Measurements from ENCODE around the gene GAA.

- TF ChIP-seq, protein P1, sequence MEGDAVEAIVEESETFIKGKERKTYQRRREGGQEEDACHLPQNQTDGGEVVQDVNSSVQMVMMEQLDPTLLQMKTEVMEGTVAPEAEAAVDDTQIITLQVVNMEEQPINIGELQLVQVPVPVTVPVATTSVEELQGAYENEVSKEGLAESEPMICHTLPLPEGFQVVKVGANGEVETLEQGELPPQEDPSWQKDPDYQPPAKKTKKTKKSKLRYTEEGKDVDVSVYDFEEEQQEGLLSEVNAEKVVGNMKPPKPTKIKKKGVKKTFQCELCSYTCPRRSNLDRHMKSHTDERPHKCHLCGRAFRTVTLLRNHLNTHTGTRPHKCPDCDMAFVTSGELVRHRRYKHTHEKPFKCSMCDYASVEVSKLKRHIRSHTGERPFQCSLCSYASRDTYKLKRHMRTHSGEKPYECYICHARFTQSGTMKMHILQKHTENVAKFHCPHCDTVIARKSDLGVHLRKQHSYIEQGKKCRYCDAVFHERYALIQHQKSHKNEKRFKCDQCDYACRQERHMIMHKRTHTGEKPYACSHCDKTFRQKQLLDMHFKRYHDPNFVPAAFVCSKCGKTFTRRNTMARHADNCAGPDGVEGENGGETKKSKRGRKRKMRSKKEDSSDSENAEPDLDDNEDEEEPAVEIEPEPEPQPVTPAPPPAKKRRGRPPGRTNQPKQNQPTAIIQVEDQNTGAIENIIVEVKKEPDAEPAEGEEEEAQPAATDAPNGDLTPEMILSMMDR (conservative IDR thresholded peaks at IDR 0.05; ENCODE audit: low read length): no peak
- TF ChIP-seq EZH2phosphoT487 (IDR thresholded peaks at IDR 0.05; ENCODE audit: borderline replicate concordance, low read depth, low read length): no peak
These were observed 3.1 kb downstream of the GAA start for GRCh38 chr17:80104321-80104955.
